GM23248 (cell line): Measurements from ENCODE around the gene NINJ1.

Source experiments
- EZH2 ChIP-seq: fragments of 200-600 bp; sonication (generic); IDR thresholded peaks from 2 replicates; pipeline ENCODE4 v1.6.1; 2018; ENCODE audit warnings: antibody characterized with exemption, mild to moderate bottlenecking; ENCODE audit not compliant: insufficient read depth, poor library complexity, severe bottlenecking
- EZH2phosphoT487 ChIP-seq: fragments of 200-600 bp; sonication (generic); IDR thresholded peaks from 2 replicates; pipeline ENCODE4 v1.6.1; 2018; ENCODE audit warnings: antibody characterized with exemption, moderate library complexity, mild to moderate bottlenecking, low read depth; ENCODE audit not compliant: insufficient read depth

GRCh38 chr9:93181672-93182435, 47.8 kb upstream of the NINJ1 start:
- TF ChIP-seq EZH2phosphoT487: no peak
- no peak for TF ChIP-seq EZH2
